Measurements from ENCODE around the gene ARAP2.

Gene ARAP2

GRCh38 chr4:36046026-36046425 is 198.3 kb downstream of the ARAP2 start:
- Histone ChIP-seq H4K8ac (ENCODE audit: low read depth, low read length) (no peak overlapping the region), H3K9me3 (replicated peaks in 1 of 2; ENCODE audit: control insufficient read depth in 2 of 2, insufficient read depth in 1 of 2, low read depth in 1 of 2, low read length in 2 of 2) (no peaks in the 10 kb centered on the region), H3K27ac (replicated peaks; ENCODE audit: low read length) (no peak overlapping the region), H2BK15ac (ENCODE audit: low read length) (no peak overlapping the region), H3K4me2 (ENCODE audit: insufficient read depth, low read length, poor library complexity, severe bottlenecking) (no peak overlapping the region), H4K91ac (ENCODE audit: low read depth, low read length, poor library complexity) (no peak overlapping the region), H2BK5ac (ENCODE audit: low read length) (no peak overlapping the region), H3K14ac (ENCODE audit: low read length) (no peak overlapping the region), H3K27me3 (ENCODE audit: control insufficient read depth in 3 of 3, insufficient read depth in 3 of 3, low read depth in 1 of 3, low read length in 3 of 3) (no peaks in the 10 kb centered on the region), H3K4me1 (ENCODE audit: control insufficient read depth in 2 of 2, insufficient read depth in 1 of 2, low read depth in 1 of 2, low read length in 2 of 2) (no peaks in the 10 kb centered on the region), H2AK5ac (ENCODE audit: low read depth, low read length) (no peak overlapping the region), H3K9ac (ENCODE audit: low read depth, low read length, poor library complexity) (no peak overlapping the region), H3K36me3 (replicated peaks in 1 of 2; ENCODE audit: control insufficient read depth in 2 of 2, insufficient read depth in 2 of 2, low read length in 2 of 2) (no peaks in the 10 kb centered on the region), H3K18ac (ENCODE audit: low read length) (no peak overlapping the region), H3K4me3 (ENCODE audit: low read length in 2 of 2) (no peak overlapping the region), H2BK12ac (ENCODE audit: low read length) (no peak overlapping the region), H2BK120ac (ENCODE audit: low read depth, low read length) (no peak overlapping the region), H3K79me1 (ENCODE audit: low read depth, low read length) (no peaks in the 10 kb centered on the region), H3K4ac (ENCODE audit: low read length) (no peak overlapping the region), H2AFZ (ENCODE audit: low read length) (no peak overlapping the region), H3K23ac (ENCODE audit: low read depth, low read length, poor library complexity) (no peak overlapping the region)
- DNase-seq (ENCODE audit: low spot score): no peak

GRCh38 chr4:36043901-36044300 is 200.4 kb downstream of the ARAP2 start:
- DNase-seq (ENCODE audit: low spot score): no peak
- H3K79me1 ChIP-seq (ENCODE audit: low read depth, low read length): no peaks in the 10 kb centered on the region
- no peak overlapping the region for H3K4me2 ChIP-seq (ENCODE audit: insufficient read depth, low read length, poor library complexity, severe bottlenecking)
- H4K8ac ChIP-seq (ENCODE audit: low read depth, low read length): no peak overlapping the region
- H2BK120ac ChIP-seq (ENCODE audit: low read depth, low read length): no peak overlapping the region
- no peak overlapping the region for H2BK5ac ChIP-seq (ENCODE audit: low read length)
- no peak overlapping the region for H2BK12ac ChIP-seq (ENCODE audit: low read length)
- no peak overlapping the region for H2AK5ac ChIP-seq (ENCODE audit: low read depth, low read length)
- 100% methylated on average over 1 of the region's 6 CpGs; no CpG with 5 or more reads in 1 of the 2 donors for WGBS, 2 donors (ENCODE audit: extremely low coverage in 2 of 2, insufficient read length in 2 of 2, insufficient replicate concordance in 1 of 2)
- H4K91ac ChIP-seq (ENCODE audit: low read depth, low read length, poor library complexity): no peak overlapping the region
- no peaks in the 10 kb centered on the region for H3K36me3 ChIP-seq (replicated peaks in 1 of 2; ENCODE audit: control insufficient read depth in 2 of 2, insufficient read depth in 2 of 2, low read length in 2 of 2)
- H3K14ac ChIP-seq (ENCODE audit: low read length): no peak overlapping the region
- H2AFZ ChIP-seq (ENCODE audit: low read length): no peak overlapping the region
- no peak overlapping the region for H3K4ac ChIP-seq (ENCODE audit: low read length)
- H3K27me3 ChIP-seq (ENCODE audit: control insufficient read depth in 3 of 3, insufficient read depth in 3 of 3, low read depth in 1 of 3, low read length in 3 of 3): no peaks in the 10 kb centered on the region
- peaks cover 0 to 3% of the 10 kb centered on the region in 2 donors for H3K9me3 ChIP-seq (replicated peaks in 1 of 2; ENCODE audit: control insufficient read depth in 2 of 2, insufficient read depth in 1 of 2, low read depth in 1 of 2, low read length in 2 of 2)
- no peak overlapping the region for H2BK15ac ChIP-seq (ENCODE audit: low read length)
- no peak overlapping the region for H3K23ac ChIP-seq (ENCODE audit: low read depth, low read length, poor library complexity)
- no peak overlapping the region for H3K18ac ChIP-seq (ENCODE audit: low read length)
- H3K9ac ChIP-seq (ENCODE audit: low read depth, low read length, poor library complexity): no peak overlapping the region
- H3K4me3 ChIP-seq (ENCODE audit: low read length in 2 of 2): no peak overlapping the region
- H3K4me1 ChIP-seq (ENCODE audit: control insufficient read depth in 2 of 2, insufficient read depth in 1 of 2, low read depth in 1 of 2, low read length in 2 of 2): peaks cover 0 to under 1% of the 10 kb centered on the region in 2 donors
- no peak overlapping the region for H3K27ac ChIP-seq (replicated peaks; ENCODE audit: low read length)

- Histone ChIP-seq H3K9ac (ENCODE audit: low read depth, low read length, poor library complexity) (no peak overlapping the region), H2BK5ac (ENCODE audit: low read length) (no peak overlapping the region), H3K36me3 (replicated peaks in 1 of 2; ENCODE audit: control insufficient read depth in 2 of 2, insufficient read depth in 2 of 2, low read length in 2 of 2) (no peaks in the 10 kb centered on the region), H3K4ac (ENCODE audit: low read length) (no peak overlapping the region), H2AFZ (ENCODE audit: low read length) (no peak overlapping the region), H4K8ac (ENCODE audit: low read depth, low read length) (no peak overlapping the region), H2BK120ac (ENCODE audit: low read depth, low read length) (no peak overlapping the region), H3K4me3 (ENCODE audit: low read length in 2 of 2) (no peak overlapping the region), H3K23ac (ENCODE audit: low read depth, low read length, poor library complexity) (no peak overlapping the region), H3K27me3 (ENCODE audit: control insufficient read depth in 3 of 3, insufficient read depth in 3 of 3, low read depth in 1 of 3, low read length in 3 of 3) (no peaks in the 10 kb centered on the region), H3K27ac (replicated peaks; ENCODE audit: low read length) (no peak overlapping the region), H3K18ac (ENCODE audit: low read length) (no peak overlapping the region), H2AK5ac (ENCODE audit: low read depth, low read length) (no peak overlapping the region), H3K79me1 (ENCODE audit: low read depth, low read length) (no peaks in the 10 kb centered on the region), H3K9me3 (replicated peaks in 1 of 2; ENCODE audit: control insufficient read depth in 2 of 2, insufficient read depth in 1 of 2, low read depth in 1 of 2, low read length in 2 of 2) (peaks cover 0 to 3% of the 10 kb centered on the region in 2 donors), H4K91ac (ENCODE audit: low read depth, low read length, poor library complexity) (no peak overlapping the region), H2BK12ac (ENCODE audit: low read length) (no peak overlapping the region), H2BK15ac (ENCODE audit: low read length) (no peak overlapping the region), H3K4me1 (ENCODE audit: control insufficient read depth in 2 of 2, insufficient read depth in 1 of 2, low read depth in 1 of 2, low read length in 2 of 2) (peaks cover 0 to 7% of the 10 kb centered on the region in 2 donors), H3K4me2 (ENCODE audit: insufficient read depth, low read length, poor library complexity, severe bottlenecking) (no peak overlapping the region), H3K14ac (ENCODE audit: low read length) (no peak overlapping the region)
- WGBS, 2 donors (ENCODE audit: extremely low coverage in 2 of 2, insufficient read length in 2 of 2, insufficient replicate concordance in 1 of 2): no CpG with 5 or more reads among the region's 4 CpGs
- DNase-seq (ENCODE audit: low spot score): no peak
Observed at GRCh38 chr4:36043241-36043640, 201.1 kb downstream of the ARAP2 start.

GRCh38 chr4:36042122-36042970 is 202.0 kb downstream of the ARAP2 start:
- Histone ChIP-seq H3K9ac (ENCODE audit: low read depth, low read length, poor library complexity) (no peak overlapping the region), H3K14ac (ENCODE audit: low read length) (no peak overlapping the region), H3K23ac (ENCODE audit: low read depth, low read length, poor library complexity) (no peak overlapping the region), H3K4ac (ENCODE audit: low read length) (no peak overlapping the region), H2BK12ac (ENCODE audit: low read length) (no peak overlapping the region), H3K9me3 (replicated peaks in 1 of 2; ENCODE audit: control insufficient read depth in 2 of 2, insufficient read depth in 1 of 2, low read depth in 1 of 2, low read length in 2 of 2) (peaks cover 0 to 3% of the 10 kb centered on the region in 2 donors), H3K79me1 (ENCODE audit: low read depth, low read length) (no peaks in the 10 kb centered on the region), H3K18ac (ENCODE audit: low read length) (no peak overlapping the region), H2BK5ac (ENCODE audit: low read length) (no peak overlapping the region), H3K36me3 (replicated peaks in 1 of 2; ENCODE audit: control insufficient read depth in 2 of 2, insufficient read depth in 2 of 2, low read length in 2 of 2) (no peaks in the 10 kb centered on the region), H4K91ac (ENCODE audit: low read depth, low read length, poor library complexity) (no peak overlapping the region), H3K4me3 (ENCODE audit: low read length in 2 of 2) (no peak overlapping the region), H3K4me2 (ENCODE audit: insufficient read depth, low read length, poor library complexity, severe bottlenecking) (no peak overlapping the region), H2BK120ac (ENCODE audit: low read depth, low read length) (no peak overlapping the region), H2AFZ (ENCODE audit: low read length) (no peak overlapping the region), H3K27me3 (ENCODE audit: control insufficient read depth in 3 of 3, insufficient read depth in 3 of 3, low read depth in 1 of 3, low read length in 3 of 3) (no peaks in the 10 kb centered on the region), H4K8ac (ENCODE audit: low read depth, low read length) (no peak overlapping the region), H3K27ac (replicated peaks; ENCODE audit: low read length) (no peak overlapping the region), H2AK5ac (ENCODE audit: low read depth, low read length) (no peak overlapping the region), H2BK15ac (ENCODE audit: low read length) (no peak overlapping the region), H3K4me1 (ENCODE audit: control insufficient read depth in 2 of 2, insufficient read depth in 1 of 2, low read depth in 1 of 2, low read length in 2 of 2) (peaks cover 0 to 8% of the 10 kb centered on the region in 2 donors)
- DNase-seq (ENCODE audit: low spot score): no peak
- no CpG with 5 or more reads among the region's 7 CpGs for WGBS, 2 donors (ENCODE audit: extremely low coverage in 2 of 2, insufficient read length in 2 of 2, insufficient replicate concordance in 1 of 2)
